ENCODE data around the gene YWHAE. TPM values are rescaled to one million over a fixed set of nuclear protein-coding genes. Genes with fewer than 3 reads are reported as not detected.
"Not testable (repeated sequence)": the region's sequence is repeated elsewhere in the genome, so short reads cannot be mapped to it uniquely, and the experiment has no call there.

YWHAE gene
- 1,000 to 10,000 TPM in 1 of 4 donors, 100 to 1,000 TPM in 3; 553 to 1,135 (median 724) TPM for total RNA-seq

- H3K27me3 ChIP-seq: no peaks in the 10 kb centered on the region
- no peaks in the 10 kb centered on the region for H3K36me3 ChIP-seq
- H3K4me1 ChIP-seq: peaks cover 25 to 34% of the 10 kb centered on the region in 2 donors
- intact Hi-C loops (cut with DNase I): no loop called here
- no peaks in the 10 kb centered on the region for H3K9me3 ChIP-seq
- DNase-seq: peak; percentile 99
- TF ChIP-seq, protein P1, sequence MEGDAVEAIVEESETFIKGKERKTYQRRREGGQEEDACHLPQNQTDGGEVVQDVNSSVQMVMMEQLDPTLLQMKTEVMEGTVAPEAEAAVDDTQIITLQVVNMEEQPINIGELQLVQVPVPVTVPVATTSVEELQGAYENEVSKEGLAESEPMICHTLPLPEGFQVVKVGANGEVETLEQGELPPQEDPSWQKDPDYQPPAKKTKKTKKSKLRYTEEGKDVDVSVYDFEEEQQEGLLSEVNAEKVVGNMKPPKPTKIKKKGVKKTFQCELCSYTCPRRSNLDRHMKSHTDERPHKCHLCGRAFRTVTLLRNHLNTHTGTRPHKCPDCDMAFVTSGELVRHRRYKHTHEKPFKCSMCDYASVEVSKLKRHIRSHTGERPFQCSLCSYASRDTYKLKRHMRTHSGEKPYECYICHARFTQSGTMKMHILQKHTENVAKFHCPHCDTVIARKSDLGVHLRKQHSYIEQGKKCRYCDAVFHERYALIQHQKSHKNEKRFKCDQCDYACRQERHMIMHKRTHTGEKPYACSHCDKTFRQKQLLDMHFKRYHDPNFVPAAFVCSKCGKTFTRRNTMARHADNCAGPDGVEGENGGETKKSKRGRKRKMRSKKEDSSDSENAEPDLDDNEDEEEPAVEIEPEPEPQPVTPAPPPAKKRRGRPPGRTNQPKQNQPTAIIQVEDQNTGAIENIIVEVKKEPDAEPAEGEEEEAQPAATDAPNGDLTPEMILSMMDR (IDR thresholded peaks at IDR 0.05): no peak
- peak; percentile 93 to 98 for TF ChIP-seq POLR2A (IDR thresholded peaks at IDR 0.05)
- H3K27ac ChIP-seq: peak within 1 kb of the TSS; percentile 96 to 99 (median 99)
- 1 to 2% methylated on average over 30 to 40 of the region's 82 CpGs for WGBS, 2 donors
- H3K4me3 ChIP-seq (replicated peaks in 1 of 3): peak within 1 kb of the TSS; percentile 66 to 95 (median 83)
These were observed at the start of gene YWHAE for GRCh38 chr17:1399679-1400512. YWHAE (minus strand) TSS chr17:1400222; CDS start chr17:1400110, 112 bp downstream.

- intact Hi-C loops (cut with DNase I): no loop called here
- DNase-seq: no peak
- Histone ChIP-seq H3K27ac (peak overlapping the region in 1 of 3 donors; percentile 35), H3K27me3 (no peaks in the 10 kb centered on the region), H3K9me3 (no peaks in the 10 kb centered on the region), H3K4me1 (peaks cover 21 to 40% of the 10 kb centered on the region in 2 donors), H3K36me3 (no peaks in the 10 kb centered on the region), H3K4me3 (replicated peaks in 1 of 3) (no peak overlapping the region)
- no peak for TF ChIP-seq POLR2A (IDR thresholded peaks at IDR 0.05)
- TF ChIP-seq, protein P1 (IDR thresholded peaks at IDR 0.05): no peak
- 76 to 82% methylated on average over 5 of the region's 5 CpGs for WGBS, 2 donors
These were observed 49.5 kb upstream of the YWHAE start for GRCh38 chr17:1449412-1449967.

DNA sequence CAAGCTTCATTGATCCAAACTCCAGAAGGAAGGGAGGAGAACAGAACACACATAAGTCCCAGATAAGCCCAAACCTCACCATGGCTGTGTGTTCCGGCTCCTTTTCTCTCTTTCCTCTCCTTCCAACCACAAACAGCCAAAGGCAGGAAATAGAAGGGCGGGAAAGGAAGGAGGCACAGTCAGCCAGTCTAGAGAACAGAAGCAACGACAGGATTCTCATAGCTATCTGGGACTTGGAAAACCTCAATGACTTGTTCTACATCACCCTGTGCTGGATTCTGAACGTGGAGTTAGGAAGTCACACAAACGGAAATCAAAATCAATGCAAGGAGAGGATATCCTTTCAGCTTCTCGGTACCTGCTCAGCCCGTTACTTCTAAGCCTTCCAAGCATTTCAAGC, 47.0 kb upstream of the YWHAE start:
- Histone ChIP-seq H3K36me3 (no peaks in the 10 kb centered on the region), H3K4me1 (peaks cover 0 to 21% of the 10 kb centered on the region in 2 donors), H3K27me3 (no peaks in the 10 kb centered on the region), H3K4me3 (replicated peaks in 1 of 3) (no peak overlapping the region), H3K9me3 (no peaks in the 10 kb centered on the region), H3K27ac (peak overlapping the region in 2 of 3 donors; percentile 2 to 23)
- intact Hi-C loops (cut with DNase I): no loop called here
- no peak for DNase-seq
- 72 to 76% methylated on average over 7 of the region's 7 CpGs for WGBS, 2 donors
- no peak for TF ChIP-seq POLR2A (IDR thresholded peaks at IDR 0.05)
- TF ChIP-seq, protein P1 (IDR thresholded peaks at IDR 0.05): no peak

GRCh38 chr17:1446201-1446600, 46.2 kb upstream of the YWHAE start:
- TF ChIP-seq, protein P1 (IDR thresholded peaks at IDR 0.05): no peak
- no peak for TF ChIP-seq POLR2A (IDR thresholded peaks at IDR 0.05)
- Histone ChIP-seq H3K27ac (no peak overlapping the region), H3K4me1 (peaks cover 0 to 13% of the 10 kb centered on the region in 2 donors), H3K9me3 (no peaks in the 10 kb centered on the region), H3K27me3 (no peaks in the 10 kb centered on the region), H3K4me3 (replicated peaks in 1 of 3) (no peak overlapping the region), H3K36me3 (no peaks in the 10 kb centered on the region)
- 91 to 93% methylated on average over 12 of the region's 12 CpGs for WGBS, 2 donors
- intact Hi-C loops (cut with DNase I): no loop called here
- DNase-seq: no peak

DNA sequence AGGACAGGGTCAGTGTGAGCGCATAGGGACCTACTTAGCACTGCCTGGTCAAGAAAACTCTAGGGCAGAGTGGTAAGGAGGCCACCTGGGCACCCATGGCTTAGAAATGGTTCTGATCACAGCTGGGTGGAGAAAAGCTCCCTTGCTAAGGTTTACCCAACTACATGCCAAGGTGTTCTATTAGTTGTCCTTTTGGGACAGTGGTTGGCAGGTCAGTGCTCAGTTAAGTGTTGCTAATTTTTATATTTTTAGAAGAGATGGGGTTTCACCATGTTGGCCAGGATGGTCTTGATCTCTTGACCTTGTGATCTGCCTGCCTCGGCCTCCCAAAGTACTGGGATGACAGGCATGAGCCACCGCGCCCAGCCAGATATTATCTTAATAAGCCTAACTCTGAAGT, 45.7 kb upstream of the YWHAE start:
- whole genome bisulfite sequencing, 2 donors: 79 to 97% methylated on average over 4 of the region's 4 CpGs
- H3K27ac ChIP-seq; intact Hi-C loops (cut with DNase I); DNase-seq; H3K9me3 ChIP-seq; H3K4me3 ChIP-seq (replicated peaks in 1 of 3); H3K36me3 ChIP-seq; H3K27me3 ChIP-seq: not testable (repeated sequence)
- peaks cover 0 to 13% of the 10 kb centered on the region in 2 donors for H3K4me1 ChIP-seq

GRCh38 chr17:1442721-1443120, 42.7 kb upstream of the YWHAE start:
- H3K4me3 ChIP-seq (replicated peaks in 1 of 3); H3K27ac ChIP-seq; H3K36me3 ChIP-seq; H3K9me3 ChIP-seq; H3K27me3 ChIP-seq; intact Hi-C loops (cut with DNase I); DNase-seq: not testable (repeated sequence)
- 94 to 97% methylated on average over 6 of the region's 6 CpGs for WGBS, 2 donors
- peaks cover 11 to 18% of the 10 kb centered on the region in 2 donors for H3K4me1 ChIP-seq
